ENCODE data around the gene LHFPL3. TPM values are rescaled to one million over a fixed set of nuclear protein-coding genes. Genes with fewer than 3 reads are reported as not detected.

LHFPL3 gene
- total and polyA plus RNA-seq, 2 donors (not counting 3 experiments of a cell fraction or from before 2014, with no cell fraction given), result not detected

DNA sequence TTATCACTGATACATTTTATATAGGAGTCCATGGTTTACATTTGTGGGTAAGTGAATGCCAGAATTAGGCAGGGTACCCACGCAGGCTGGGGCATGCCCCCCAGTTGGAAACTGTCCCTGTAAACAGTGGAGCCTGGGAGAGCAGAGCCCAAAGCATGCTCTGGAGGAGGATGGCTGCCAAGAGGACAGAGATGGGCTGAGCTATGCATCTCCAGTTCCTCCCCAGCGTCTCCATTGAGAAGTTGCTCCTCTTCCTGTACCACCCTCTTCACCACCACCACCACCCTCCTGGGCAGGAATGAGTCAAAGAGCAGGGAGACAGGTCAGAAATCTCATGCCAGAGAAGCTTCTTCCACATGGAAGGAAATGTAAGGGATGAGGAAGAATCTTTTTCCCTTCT, 617.9 kb downstream of the LHFPL3 start:
- peak; percentile 12 for FAIRE-seq
- POLR2A ChIA-PET, result interaction anchor here (1.6 kb wide), 2 partner anchors 18 to 67 kb away, joined by 4 to 6 read pairs; partner anchors contain the start of gene KMT2E
- TF ChIP-seq EZH2 (IDR thresholded peaks at IDR 0.05; ENCODE audit: borderline replicate concordance, low read depth, low read length, severe bottlenecking) (no peak), JUN (IDR thresholded peaks at IDR 0.05; ENCODE audit: borderline replicate concordance, insufficient read depth, insufficient read length, low read depth) (no peak), POLR2A (IDR thresholded peaks at IDR 0.05; ENCODE audit: low read depth, low read length) (no peak), MYC (IDR thresholded peaks at IDR 0.05; ENCODE audit: low read depth, low read length) (no peak), POLR2AphosphoS5 (IDR thresholded peaks at IDR 0.05; ENCODE audit: insufficient read depth, low read depth, low read length) (no peak), GATA2 (IDR thresholded peaks at IDR 0.05; ENCODE audit: insufficient read depth, insufficient read length, low read depth, low read length) (no peak), FOS (IDR thresholded peaks at IDR 0.05; ENCODE audit: borderline replicate concordance, insufficient read depth, low read length) (no peak)
- TF ChIP-seq, protein P1, sequence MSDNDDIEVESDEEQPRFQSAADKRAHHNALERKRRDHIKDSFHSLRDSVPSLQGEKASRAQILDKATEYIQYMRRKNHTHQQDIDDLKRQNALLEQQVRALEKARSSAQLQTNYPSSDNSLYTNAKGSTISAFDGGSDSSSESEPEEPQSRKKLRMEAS (IDR thresholded peaks at IDR 0.05; ENCODE audit: insufficient read depth, insufficient read length), result no peak
- TF ChIP-seq, protein P2, sequence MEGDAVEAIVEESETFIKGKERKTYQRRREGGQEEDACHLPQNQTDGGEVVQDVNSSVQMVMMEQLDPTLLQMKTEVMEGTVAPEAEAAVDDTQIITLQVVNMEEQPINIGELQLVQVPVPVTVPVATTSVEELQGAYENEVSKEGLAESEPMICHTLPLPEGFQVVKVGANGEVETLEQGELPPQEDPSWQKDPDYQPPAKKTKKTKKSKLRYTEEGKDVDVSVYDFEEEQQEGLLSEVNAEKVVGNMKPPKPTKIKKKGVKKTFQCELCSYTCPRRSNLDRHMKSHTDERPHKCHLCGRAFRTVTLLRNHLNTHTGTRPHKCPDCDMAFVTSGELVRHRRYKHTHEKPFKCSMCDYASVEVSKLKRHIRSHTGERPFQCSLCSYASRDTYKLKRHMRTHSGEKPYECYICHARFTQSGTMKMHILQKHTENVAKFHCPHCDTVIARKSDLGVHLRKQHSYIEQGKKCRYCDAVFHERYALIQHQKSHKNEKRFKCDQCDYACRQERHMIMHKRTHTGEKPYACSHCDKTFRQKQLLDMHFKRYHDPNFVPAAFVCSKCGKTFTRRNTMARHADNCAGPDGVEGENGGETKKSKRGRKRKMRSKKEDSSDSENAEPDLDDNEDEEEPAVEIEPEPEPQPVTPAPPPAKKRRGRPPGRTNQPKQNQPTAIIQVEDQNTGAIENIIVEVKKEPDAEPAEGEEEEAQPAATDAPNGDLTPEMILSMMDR (IDR thresholded peaks at IDR 0.05; ENCODE audit: extremely low read depth in 1 of 2, insufficient read depth in 1 of 2, low read depth in 1 of 2, low read length in 2 of 2), result no peak
- dilution Hi-C loops (cut with MboI; ENCODE audit: extremely low pct_ligation_motif_present, low sequenced_read_pairs), result no loop called here
- no peak for DNase-seq (ENCODE audit: low read depth, low spot score)
- Histone ChIP-seq H4K20me1 (replicated peaks; ENCODE audit: control insufficient read depth, extremely low read depth, insufficient read depth, low read length) (no peaks in the 10 kb centered on the region), H3K9me3 (replicated peaks; ENCODE audit: control insufficient read depth, insufficient read depth, low read length) (no peaks in the 10 kb centered on the region), H3K9me1 (replicated peaks; ENCODE audit: control insufficient read depth, extremely low read depth, insufficient read depth, low read length) (no peaks in the 10 kb centered on the region), H3K27ac (ENCODE audit: insufficient read depth, low read depth, low read length) (peak overlapping the region; percentile 86), H3K27me3 (ENCODE audit: control insufficient read depth in 2 of 2, insufficient read depth in 2 of 2, low read length in 2 of 2) (no peaks in the 10 kb centered on the region), H3K4me3 (replicated peaks in 1 of 3; ENCODE audit: insufficient read depth in 1 of 3, low read depth in 1 of 3, low read length in 3 of 3) (no peak overlapping the region), H3K36me3 (ENCODE audit: control insufficient read depth in 2 of 2, extremely low read depth in 1 of 2, insufficient read depth in 2 of 2, low read length in 2 of 2) (no peaks in the 10 kb centered on the region), H3K79me2 (ENCODE audit: control insufficient read depth, insufficient read depth, low read length) (no peaks in the 10 kb centered on the region), H2AFZ (ENCODE audit: low read depth, low read length) (peak overlapping the region; percentile 32), H3K4me1 (ENCODE audit: control insufficient read depth, extremely low read depth, insufficient read depth, low read length) (peaks cover 35% of the 10 kb centered on the region), H3K4me2 (ENCODE audit: insufficient read depth, low read length) (no peak overlapping the region), H3K9ac (replicated peaks; ENCODE audit: extremely low read depth, insufficient read depth, low read length) (no peak overlapping the region)
- BruUV-seq (replicated peaks), result no TSS peak
- intact Hi-C loops (cut with micrococcal nuclease), result loop anchor here (5.0 kb wide), 1 partner anchor 151 kb away; no protein-coding TSS in a partner anchor
- CTCF ChIA-PET, result interaction anchor here (1.4 to 4.6 kb wide), 5 partner anchors 14 to 64 kb away, joined by 3 to 45 read pairs (median 14); no protein-coding TSS in a partner anchor

All from endothelial cell of umbilical vein (primary cell).